PC-9 (cell line): ENCODE measurements around the gene CDCA3.

Source experiments
- EZH2 ChIP-seq: fragments of 200-600 bp; sonication (generic); IDR thresholded peaks from 2 replicates; pipeline ENCODE4 v1.8.0; 2017; ENCODE audit warnings: antibody characterized with exemption, low read depth
- TF ChIP-seq, protein P1 (sequence below): fragments of 200-600 bp; sonication (generic); conservative IDR thresholded peaks from 2 replicates; pipeline ENCODE4 v1.6.1; 2017; ENCODE audit warnings: mixed run types, antibody characterized with exemption, mild to moderate bottlenecking, moderate library complexity

DNA sequence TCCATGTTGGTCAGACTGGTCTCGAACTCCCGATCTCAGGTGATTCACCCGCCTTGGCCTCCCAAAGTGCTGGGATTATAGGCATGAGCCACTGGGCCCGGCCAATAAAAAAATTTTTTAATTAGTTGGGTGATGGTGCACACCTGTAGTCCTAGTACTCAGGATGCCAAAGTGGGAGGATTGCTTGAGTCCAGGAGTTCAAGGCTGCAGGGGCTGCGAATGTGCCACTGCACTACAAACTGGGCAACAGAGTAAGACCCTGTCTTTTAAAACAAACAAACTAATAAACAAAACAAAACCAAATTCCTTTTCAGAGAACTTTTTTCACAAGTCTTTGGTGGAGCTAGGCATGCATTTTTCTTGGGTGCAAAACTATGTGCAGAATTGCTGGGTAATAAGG is 32.2 kb upstream of the CDCA3 start:
- TF ChIP-seq, protein P1, sequence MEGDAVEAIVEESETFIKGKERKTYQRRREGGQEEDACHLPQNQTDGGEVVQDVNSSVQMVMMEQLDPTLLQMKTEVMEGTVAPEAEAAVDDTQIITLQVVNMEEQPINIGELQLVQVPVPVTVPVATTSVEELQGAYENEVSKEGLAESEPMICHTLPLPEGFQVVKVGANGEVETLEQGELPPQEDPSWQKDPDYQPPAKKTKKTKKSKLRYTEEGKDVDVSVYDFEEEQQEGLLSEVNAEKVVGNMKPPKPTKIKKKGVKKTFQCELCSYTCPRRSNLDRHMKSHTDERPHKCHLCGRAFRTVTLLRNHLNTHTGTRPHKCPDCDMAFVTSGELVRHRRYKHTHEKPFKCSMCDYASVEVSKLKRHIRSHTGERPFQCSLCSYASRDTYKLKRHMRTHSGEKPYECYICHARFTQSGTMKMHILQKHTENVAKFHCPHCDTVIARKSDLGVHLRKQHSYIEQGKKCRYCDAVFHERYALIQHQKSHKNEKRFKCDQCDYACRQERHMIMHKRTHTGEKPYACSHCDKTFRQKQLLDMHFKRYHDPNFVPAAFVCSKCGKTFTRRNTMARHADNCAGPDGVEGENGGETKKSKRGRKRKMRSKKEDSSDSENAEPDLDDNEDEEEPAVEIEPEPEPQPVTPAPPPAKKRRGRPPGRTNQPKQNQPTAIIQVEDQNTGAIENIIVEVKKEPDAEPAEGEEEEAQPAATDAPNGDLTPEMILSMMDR: no peak
- TF ChIP-seq EZH2: no peak
